Measurements from ENCODE around the gene GTF3C5. TPM values are rescaled to one million over a fixed set of nuclear protein-coding genes. Genes with fewer than 3 reads are reported as not detected.
A peak's percentile ranks its signal among the peaks of the same experiment; 100 is the strongest.
"Not testable (repeated sequence)": the region's sequence is repeated elsewhere in the genome, so short reads cannot be mapped to it uniquely, and the experiment has no call there.

Gene GTF3C5
- total RNA-seq, 1 experiment from 2014 or later: 79.6 TPM

DNA sequence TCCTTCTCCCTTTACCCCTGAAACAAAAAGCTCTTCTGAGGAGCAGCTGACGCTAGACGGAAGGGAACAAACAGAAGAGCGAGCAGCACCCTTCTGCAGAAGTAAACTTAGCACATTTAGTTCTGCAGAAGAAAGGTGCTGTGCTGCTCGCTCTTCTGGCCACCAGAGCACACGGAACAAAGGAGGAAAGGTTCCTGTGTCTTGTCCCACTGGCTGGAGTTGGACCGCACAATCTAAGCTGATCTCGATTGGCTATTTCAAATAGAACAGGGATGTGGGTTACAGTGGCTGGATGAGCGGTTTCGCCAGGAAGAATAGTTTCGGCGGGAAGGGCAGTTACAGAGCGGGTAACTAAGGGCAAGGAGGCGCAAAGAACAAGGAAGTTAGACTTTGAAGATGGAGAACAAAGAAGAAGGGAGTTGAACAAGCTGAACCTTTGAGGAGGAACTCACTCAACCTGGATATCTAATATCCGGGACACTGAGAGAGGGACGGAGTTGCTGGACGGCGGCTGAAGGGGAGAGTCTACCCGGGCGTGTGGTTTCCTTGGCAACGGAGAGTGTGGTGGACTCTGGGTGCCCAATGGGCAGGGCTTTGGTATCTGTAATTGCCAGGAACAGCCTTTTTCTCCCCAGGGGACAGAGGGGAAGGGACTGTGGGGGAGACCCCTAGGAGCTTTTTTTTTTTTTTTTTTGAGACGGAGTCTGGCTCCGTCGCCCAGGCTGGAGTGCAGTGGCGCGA lies 7.1 kb downstream of the GTF3C5 start:
- no TSS peak for BruUV-seq (replicated peaks)
- TF ChIP-seq, protein P1, sequence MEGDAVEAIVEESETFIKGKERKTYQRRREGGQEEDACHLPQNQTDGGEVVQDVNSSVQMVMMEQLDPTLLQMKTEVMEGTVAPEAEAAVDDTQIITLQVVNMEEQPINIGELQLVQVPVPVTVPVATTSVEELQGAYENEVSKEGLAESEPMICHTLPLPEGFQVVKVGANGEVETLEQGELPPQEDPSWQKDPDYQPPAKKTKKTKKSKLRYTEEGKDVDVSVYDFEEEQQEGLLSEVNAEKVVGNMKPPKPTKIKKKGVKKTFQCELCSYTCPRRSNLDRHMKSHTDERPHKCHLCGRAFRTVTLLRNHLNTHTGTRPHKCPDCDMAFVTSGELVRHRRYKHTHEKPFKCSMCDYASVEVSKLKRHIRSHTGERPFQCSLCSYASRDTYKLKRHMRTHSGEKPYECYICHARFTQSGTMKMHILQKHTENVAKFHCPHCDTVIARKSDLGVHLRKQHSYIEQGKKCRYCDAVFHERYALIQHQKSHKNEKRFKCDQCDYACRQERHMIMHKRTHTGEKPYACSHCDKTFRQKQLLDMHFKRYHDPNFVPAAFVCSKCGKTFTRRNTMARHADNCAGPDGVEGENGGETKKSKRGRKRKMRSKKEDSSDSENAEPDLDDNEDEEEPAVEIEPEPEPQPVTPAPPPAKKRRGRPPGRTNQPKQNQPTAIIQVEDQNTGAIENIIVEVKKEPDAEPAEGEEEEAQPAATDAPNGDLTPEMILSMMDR (conservative IDR thresholded peaks at IDR 0.05): no peak
- TF ChIP-seq EZH2 (IDR thresholded peaks at IDR 0.05; ENCODE audit: low read depth): no peak
- CTCF ChIA-PET: no interaction called here

DNA sequence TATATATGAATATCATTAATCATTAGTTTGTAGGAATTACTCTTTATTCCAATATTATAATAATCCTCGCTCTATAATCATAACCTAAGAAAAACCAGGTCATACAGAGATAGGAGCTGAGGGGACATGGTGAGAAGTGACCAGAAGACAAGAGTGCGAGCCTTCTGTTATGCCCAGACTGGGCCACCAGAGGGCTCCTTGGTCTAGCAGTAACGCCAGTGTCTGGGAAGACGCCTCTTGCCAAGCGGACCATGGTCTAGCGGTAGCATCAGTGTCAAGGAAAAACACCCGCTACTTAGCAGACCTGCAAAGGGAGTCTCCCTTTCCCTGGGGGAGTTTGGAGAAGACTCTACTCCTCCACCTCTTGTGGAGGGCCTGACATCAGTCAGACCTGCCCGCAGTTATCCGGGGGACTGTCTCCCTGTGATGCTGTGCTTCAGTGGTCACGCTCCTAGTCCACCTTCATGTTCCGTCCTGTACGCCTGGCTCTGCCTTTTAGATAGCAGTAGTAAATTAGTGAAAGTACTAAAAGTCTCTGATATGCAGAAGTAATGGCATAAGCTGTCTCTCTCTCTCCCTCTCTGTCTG lies 10.2 kb downstream of the GTF3C5 start:
- H3K4me3 ChIP-seq; H3F3A ChIP-seq (ENCODE audit: insufficient read depth, low read depth); H3K36me3 ChIP-seq (ENCODE audit: low read depth); H3K4me1 ChIP-seq (replicated peaks; ENCODE audit: insufficient read depth); H3K9me3 ChIP-seq (ENCODE audit: insufficient read depth, low read depth); CTCF ChIA-PET; POLR2A ChIA-PET (ENCODE audit: unreplicated experiment); H3K27ac ChIP-seq; H3K9me2 ChIP-seq (ENCODE audit: insufficient read depth); H3K27me3 ChIP-seq (ENCODE audit: insufficient read depth, low read depth); H3K4me2 ChIP-seq; BruUV-seq (replicated peaks); H2AFZ ChIP-seq: not testable (repeated sequence)
- Histone ChIP-seq H4K20me1 (ENCODE audit: insufficient read depth) (peaks cover 45% of the 10 kb centered on the region), H3K79me2 (ENCODE audit: low read depth) (peaks cover 35% of the 10 kb centered on the region)
- peak; percentile 38 to 56 for DNase-seq
- intact Hi-C loops (cut with micrococcal nuclease; ENCODE audit: unreplicated experiment): loop anchor here (1.0 kb wide), 1 partner anchor 103 kb away; no protein-coding TSS in a partner anchor
- TF ChIP-seq, protein P1 (conservative IDR thresholded peaks at IDR 0.05): peak; percentile 73

More for the DNA sequence above, 7.1 kb downstream of the GTF3C5 start:
- Histone ChIP-seq H3K27ac (no peak overlapping the region), H4K20me1 (ENCODE audit: insufficient read depth) (peaks cover 58% of the 10 kb centered on the region), H3K9me2 (ENCODE audit: insufficient read depth) (no peaks in the 10 kb centered on the region), H3F3A (ENCODE audit: insufficient read depth, low read depth) (peaks cover 5% of the 10 kb centered on the region; the same call in 1 of the 2 replicates), H3K4me2 (no peak overlapping the region), H3K4me3 (no peak overlapping the region), H3K79me2 (ENCODE audit: low read depth) (peaks cover 65% of the 10 kb centered on the region), H3K9me3 (ENCODE audit: insufficient read depth, low read depth) (no peaks in the 10 kb centered on the region), H2AFZ (no peak overlapping the region), H3K27me3 (ENCODE audit: insufficient read depth, low read depth) (no peaks in the 10 kb centered on the region), H3K4me1 (replicated peaks; ENCODE audit: insufficient read depth) (no peaks in the 10 kb centered on the region), H3K36me3 (ENCODE audit: low read depth) (peaks cover 6% of the 10 kb centered on the region; the same call in 1 of the 2 replicates)
- POLR2A ChIA-PET (ENCODE audit: unreplicated experiment): interaction anchor here (0.7 kb wide), 1 partner anchor 309 kb away, joined by 9 read pairs; no protein-coding TSS in a partner anchor
- intact Hi-C loops (cut with micrococcal nuclease; ENCODE audit: unreplicated experiment): no loop called here
- DNase-seq: no peak

DNA sequence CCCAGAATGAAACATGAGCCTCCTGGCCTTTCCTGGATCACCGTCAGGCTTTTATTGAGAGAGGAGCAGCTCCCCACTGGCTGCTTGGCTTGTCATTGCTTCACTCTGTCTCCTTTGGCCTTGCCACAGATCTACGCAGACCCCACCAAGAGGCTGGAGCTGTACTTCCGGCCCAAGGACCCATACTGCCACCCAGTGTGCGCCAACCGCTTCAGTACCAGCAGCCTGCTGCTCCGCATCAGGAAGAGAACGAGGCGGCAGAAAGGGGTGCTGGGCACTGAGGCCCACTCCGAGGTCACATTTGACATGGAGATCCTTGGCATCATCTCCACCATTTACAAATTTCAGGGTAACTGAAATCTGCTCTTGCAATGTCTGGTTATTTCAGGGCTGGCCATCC lies 11.2 kb downstream of the GTF3C5 start:
- Histone ChIP-seq H3K27me3 (ENCODE audit: insufficient read depth, low read depth) (no peaks in the 10 kb centered on the region), H4K20me1 (ENCODE audit: insufficient read depth) (peaks cover 35% of the 10 kb centered on the region), H3K27ac (no peak overlapping the region), H3K4me2 (no peak overlapping the region), H3K36me3 (ENCODE audit: low read depth) (peaks cover 5% of the 10 kb centered on the region; the same call in 1 of the 2 replicates), H3F3A (ENCODE audit: insufficient read depth, low read depth) (no peaks in the 10 kb centered on the region), H3K9me2 (ENCODE audit: insufficient read depth) (no peaks in the 10 kb centered on the region), H3K4me1 (replicated peaks; ENCODE audit: insufficient read depth) (no peaks in the 10 kb centered on the region), H2AFZ (no peak overlapping the region), H3K4me3 (no peak overlapping the region), H3K9me3 (ENCODE audit: insufficient read depth, low read depth) (no peaks in the 10 kb centered on the region), H3K79me2 (ENCODE audit: low read depth) (peaks cover 26% of the 10 kb centered on the region)
- CTCF ChIA-PET: no interaction called here
- TF ChIP-seq, protein P1 (conservative IDR thresholded peaks at IDR 0.05): no peak
- TF ChIP-seq EZH2 (IDR thresholded peaks at IDR 0.05; ENCODE audit: low read depth): no peak
- BruUV-seq (replicated peaks): no TSS peak
- intact Hi-C loops (cut with micrococcal nuclease; ENCODE audit: unreplicated experiment): loop anchor here (1.0 kb wide), 1 partner anchor 102 kb away; no protein-coding TSS in a partner anchor
- DNase-seq: no peak
- POLR2A ChIA-PET (ENCODE audit: unreplicated experiment): no interaction called here

Data from PC-9 (cell line).